Neural cell (in vitro differentiated cells): ENCODE data around the gene RPS16.

ENCODE experiments used
- EZH2 ChIP-seq: fragments of 200-600, 300-800 bp; shearing (Covaris generic), sonication (generic); IDR thresholded peaks from 2 replicates; pipeline ENCODE4 v1.6.1; 2014; ENCODE audit warnings: antibody characterized with exemption, low read length, borderline replicate concordance, mild to moderate bottlenecking; ENCODE audit not compliant: insufficient read depth, poor library complexity, severe bottlenecking
- RAD21 ChIP-seq: fragments of 450-650 bp; conservative IDR thresholded peaks from 2 replicates; pipeline ENCODE4 v1.6.1; 2014; ENCODE audit warnings: antibody characterized with exemption, mild to moderate bottlenecking, moderate library complexity
- SMC3 ChIP-seq: fragments of 450-650 bp; conservative IDR thresholded peaks from 2 replicates; pipeline ENCODE4 v1.6.1; 2014; ENCODE audit warnings: antibody characterized with exemption, mild to moderate bottlenecking, moderate library complexity; ENCODE audit not compliant: poor library complexity
- TAF1 ChIP-seq: IDR thresholded peaks from 2 replicates; pipeline ENCODE4 v1.6.1; 2012; ENCODE audit warnings: low read depth
- TF ChIP-seq, protein P1 (sequence below): fragments of 450-650 bp; IDR thresholded peaks from 2 replicates; pipeline ENCODE4 v1.5.1; 2014; ENCODE audit warnings: antibody characterized with exemption, mild to moderate bottlenecking, moderate library complexity; ENCODE audit not compliant: poor library complexity, severe bottlenecking

GRCh38 chr19:39475748-39476147 lies 40.0 kb upstream of the RPS16 start:
- TF ChIP-seq, protein P1, sequence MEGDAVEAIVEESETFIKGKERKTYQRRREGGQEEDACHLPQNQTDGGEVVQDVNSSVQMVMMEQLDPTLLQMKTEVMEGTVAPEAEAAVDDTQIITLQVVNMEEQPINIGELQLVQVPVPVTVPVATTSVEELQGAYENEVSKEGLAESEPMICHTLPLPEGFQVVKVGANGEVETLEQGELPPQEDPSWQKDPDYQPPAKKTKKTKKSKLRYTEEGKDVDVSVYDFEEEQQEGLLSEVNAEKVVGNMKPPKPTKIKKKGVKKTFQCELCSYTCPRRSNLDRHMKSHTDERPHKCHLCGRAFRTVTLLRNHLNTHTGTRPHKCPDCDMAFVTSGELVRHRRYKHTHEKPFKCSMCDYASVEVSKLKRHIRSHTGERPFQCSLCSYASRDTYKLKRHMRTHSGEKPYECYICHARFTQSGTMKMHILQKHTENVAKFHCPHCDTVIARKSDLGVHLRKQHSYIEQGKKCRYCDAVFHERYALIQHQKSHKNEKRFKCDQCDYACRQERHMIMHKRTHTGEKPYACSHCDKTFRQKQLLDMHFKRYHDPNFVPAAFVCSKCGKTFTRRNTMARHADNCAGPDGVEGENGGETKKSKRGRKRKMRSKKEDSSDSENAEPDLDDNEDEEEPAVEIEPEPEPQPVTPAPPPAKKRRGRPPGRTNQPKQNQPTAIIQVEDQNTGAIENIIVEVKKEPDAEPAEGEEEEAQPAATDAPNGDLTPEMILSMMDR = no peak
- TF ChIP-seq EZH2 (no peak), TAF1 (no peak), SMC3 (no peak), RAD21 (no peak)
